ENCODE measurements around the gene SLC36A1. TPM values are rescaled to one million over a fixed set of nuclear protein-coding genes. Genes with fewer than 3 reads are reported as not detected.

The SLC36A1 gene
- polyA plus RNA-seq, 2 donors, result 2.2 to 2.4 TPM

- Histone ChIP-seq H3K9me3 (ENCODE audit: control insufficient read depth in 2 of 2, insufficient read depth in 1 of 2, low read depth in 1 of 2, low read length in 1 of 2) (no peaks in the 10 kb centered on the region), H3K27ac (ENCODE audit: low read depth in 2 of 2, low read length in 1 of 2) (no peak overlapping the region), H3K27me3 (ENCODE audit: control insufficient read depth in 1 of 2, insufficient read depth in 2 of 2, low read length in 2 of 2) (no peaks in the 10 kb centered on the region), H3K36me3 (ENCODE audit: control insufficient read depth in 2 of 2, insufficient read depth in 2 of 2, low read length in 1 of 2) (peaks cover 0 to 3% of the 10 kb centered on the region in 2 donors), H3K4me1 (ENCODE audit: control insufficient read depth in 2 of 2, insufficient read depth in 2 of 2, low read length in 1 of 2) (no peaks in the 10 kb centered on the region), H3K4me3 (ENCODE audit: low read depth in 1 of 2, low read length in 2 of 2) (no peak overlapping the region)
- 74 to 93% methylated on average over 3 of the region's 3 CpGs for WGBS, 2 donors
Observed at GRCh38 chr5:151450605-151451004, 3.2 kb downstream of the SLC36A1 start.

GRCh38 chr5:151451626-151452520 is 4.5 kb downstream of the SLC36A1 start:
- Histone ChIP-seq H3K27ac (ENCODE audit: low read depth in 2 of 2, low read length in 1 of 2) (no peak overlapping the region), H3K4me3 (ENCODE audit: low read depth in 1 of 2, low read length in 2 of 2) (no peak overlapping the region), H3K4me1 (ENCODE audit: control insufficient read depth in 2 of 2, insufficient read depth in 2 of 2, low read length in 1 of 2) (no peaks in the 10 kb centered on the region), H3K9me3 (ENCODE audit: control insufficient read depth in 2 of 2, insufficient read depth in 1 of 2, low read depth in 1 of 2, low read length in 1 of 2) (no peaks in the 10 kb centered on the region), H3K27me3 (ENCODE audit: control insufficient read depth in 1 of 2, insufficient read depth in 2 of 2, low read length in 2 of 2) (no peaks in the 10 kb centered on the region), H3K36me3 (ENCODE audit: control insufficient read depth in 2 of 2, insufficient read depth in 2 of 2, low read length in 1 of 2) (peaks cover 0 to 4% of the 10 kb centered on the region in 2 donors)
- 69 to 83% methylated on average over 8 of the region's 8 CpGs for WGBS, 2 donors

GRCh38 chr5:151454166-151454565 is 6.8 kb downstream of the SLC36A1 start:
- no peak overlapping the region for H3K27ac ChIP-seq (ENCODE audit: low read depth in 2 of 2, low read length in 1 of 2)
- H3K4me1 ChIP-seq (ENCODE audit: control insufficient read depth in 2 of 2, insufficient read depth in 2 of 2, low read length in 1 of 2), result no peaks in the 10 kb centered on the region
- H3K36me3 ChIP-seq (ENCODE audit: control insufficient read depth in 2 of 2, insufficient read depth in 2 of 2, low read length in 1 of 2), result peaks cover 2 to 4% of the 10 kb centered on the region in 2 donors
- H3K9me3 ChIP-seq (ENCODE audit: control insufficient read depth in 2 of 2, insufficient read depth in 1 of 2, low read depth in 1 of 2, low read length in 1 of 2), result no peaks in the 10 kb centered on the region
- H3K27me3 ChIP-seq (ENCODE audit: control insufficient read depth in 1 of 2, insufficient read depth in 2 of 2, low read length in 2 of 2), result no peaks in the 10 kb centered on the region
- 73 to 87% methylated on average over 2 of the region's 2 CpGs for WGBS, 2 donors
- H3K4me3 ChIP-seq (ENCODE audit: low read depth in 1 of 2, low read length in 2 of 2), result no peak overlapping the region

GRCh38 chr5:151454889-151455288 is 7.5 kb downstream of the SLC36A1 start:
- Histone ChIP-seq H3K9me3 (ENCODE audit: control insufficient read depth in 2 of 2, insufficient read depth in 1 of 2, low read depth in 1 of 2, low read length in 1 of 2) (no peaks in the 10 kb centered on the region), H3K27ac (ENCODE audit: low read depth in 2 of 2, low read length in 1 of 2) (no peak overlapping the region), H3K4me3 (ENCODE audit: low read depth in 1 of 2, low read length in 2 of 2) (no peak overlapping the region), H3K4me1 (ENCODE audit: control insufficient read depth in 2 of 2, insufficient read depth in 2 of 2, low read length in 1 of 2) (no peaks in the 10 kb centered on the region), H3K27me3 (ENCODE audit: control insufficient read depth in 1 of 2, insufficient read depth in 2 of 2, low read length in 2 of 2) (no peaks in the 10 kb centered on the region), H3K36me3 (ENCODE audit: control insufficient read depth in 2 of 2, insufficient read depth in 2 of 2, low read length in 1 of 2) (peaks cover 2 to 5% of the 10 kb centered on the region in 2 donors)
- 98% methylated on average over 3 of the region's 3 CpGs for WGBS, 2 donors

GRCh38 chr5:151456321-151456940 is 9.0 kb downstream of the SLC36A1 start:
- no peaks in the 10 kb centered on the region for H3K4me1 ChIP-seq (ENCODE audit: control insufficient read depth in 2 of 2, insufficient read depth in 2 of 2, low read length in 1 of 2)
- H3K4me3 ChIP-seq (ENCODE audit: low read depth in 1 of 2, low read length in 2 of 2), result no peak overlapping the region

GRCh38 chr5:151458314-151458713 is 10.9 kb downstream of the SLC36A1 start:
- Histone ChIP-seq H3K27ac (ENCODE audit: low read depth in 2 of 2, low read length in 1 of 2) (no peak overlapping the region), H3K36me3 (ENCODE audit: control insufficient read depth in 2 of 2, insufficient read depth in 2 of 2, low read length in 1 of 2) (peaks cover 2 to 6% of the 10 kb centered on the region in 2 donors), H3K9me3 (ENCODE audit: control insufficient read depth in 2 of 2, insufficient read depth in 1 of 2, low read depth in 1 of 2, low read length in 1 of 2) (no peaks in the 10 kb centered on the region), H3K27me3 (ENCODE audit: control insufficient read depth in 1 of 2, insufficient read depth in 2 of 2, low read length in 2 of 2) (no peaks in the 10 kb centered on the region), H3K4me1 (ENCODE audit: control insufficient read depth in 2 of 2, insufficient read depth in 2 of 2, low read length in 1 of 2) (no peaks in the 10 kb centered on the region), H3K4me3 (ENCODE audit: low read depth in 1 of 2, low read length in 2 of 2) (no peak overlapping the region)
- WGBS, 2 donors, result 75 to 95% methylated on average over 5 of the region's 5 CpGs

More at GRCh38 chr5:151456321-151456940, 9.0 kb downstream of the SLC36A1 start:
- Histone ChIP-seq H3K9me3 (ENCODE audit: control insufficient read depth in 2 of 2, insufficient read depth in 1 of 2, low read depth in 1 of 2, low read length in 1 of 2) (no peaks in the 10 kb centered on the region), H3K36me3 (ENCODE audit: control insufficient read depth in 2 of 2, insufficient read depth in 2 of 2, low read length in 1 of 2) (peaks cover 2 to 6% of the 10 kb centered on the region in 2 donors), H3K27me3 (ENCODE audit: control insufficient read depth in 1 of 2, insufficient read depth in 2 of 2, low read length in 2 of 2) (no peaks in the 10 kb centered on the region), H3K27ac (ENCODE audit: low read depth in 2 of 2, low read length in 1 of 2) (no peak overlapping the region)
- 57 to 62% methylated on average over 10 of the region's 10 CpGs for WGBS, 2 donors

GRCh38 chr5:151459680-151460324 is 12.4 kb downstream of the SLC36A1 start:
- Histone ChIP-seq H3K4me3 (ENCODE audit: low read depth in 1 of 2, low read length in 2 of 2) (no peak overlapping the region), H3K4me1 (ENCODE audit: control insufficient read depth in 2 of 2, insufficient read depth in 2 of 2, low read length in 1 of 2) (no peaks in the 10 kb centered on the region), H3K36me3 (ENCODE audit: control insufficient read depth in 2 of 2, insufficient read depth in 2 of 2, low read length in 1 of 2) (peaks cover 2 to 6% of the 10 kb centered on the region in 2 donors), H3K9me3 (ENCODE audit: control insufficient read depth in 2 of 2, insufficient read depth in 1 of 2, low read depth in 1 of 2, low read length in 1 of 2) (no peaks in the 10 kb centered on the region), H3K27ac (ENCODE audit: low read depth in 2 of 2, low read length in 1 of 2) (no peak overlapping the region), H3K27me3 (ENCODE audit: control insufficient read depth in 1 of 2, insufficient read depth in 2 of 2, low read length in 2 of 2) (no peaks in the 10 kb centered on the region)
- 86 to 92% methylated on average over 4 of the region's 4 CpGs for WGBS, 2 donors

- Histone ChIP-seq H3K27ac (ENCODE audit: low read depth in 2 of 2, low read length in 1 of 2) (no peak overlapping the region), H3K9me3 (ENCODE audit: control insufficient read depth in 2 of 2, insufficient read depth in 1 of 2, low read depth in 1 of 2, low read length in 1 of 2) (no peaks in the 10 kb centered on the region), H3K4me1 (ENCODE audit: control insufficient read depth in 2 of 2, insufficient read depth in 2 of 2, low read length in 1 of 2) (no peaks in the 10 kb centered on the region), H3K27me3 (ENCODE audit: control insufficient read depth in 1 of 2, insufficient read depth in 2 of 2, low read length in 2 of 2) (no peaks in the 10 kb centered on the region), H3K36me3 (ENCODE audit: control insufficient read depth in 2 of 2, insufficient read depth in 2 of 2, low read length in 1 of 2) (peaks cover 6 to 10% of the 10 kb centered on the region in 2 donors), H3K4me3 (ENCODE audit: low read depth in 1 of 2, low read length in 2 of 2) (no peak overlapping the region)
- 86 to 91% methylated on average over 3 of the region's 3 CpGs for WGBS, 2 donors
Observed at GRCh38 chr5:151461312-151461711, 13.9 kb downstream of the SLC36A1 start.

- no peaks in the 10 kb centered on the region for H3K4me1 ChIP-seq (ENCODE audit: control insufficient read depth in 2 of 2, insufficient read depth in 2 of 2, low read length in 1 of 2)
- H3K27ac ChIP-seq (ENCODE audit: low read depth in 2 of 2, low read length in 1 of 2), result no peak overlapping the region
- H3K27me3 ChIP-seq (ENCODE audit: control insufficient read depth in 1 of 2, insufficient read depth in 2 of 2, low read length in 2 of 2), result no peaks in the 10 kb centered on the region
- H3K36me3 ChIP-seq (ENCODE audit: control insufficient read depth in 2 of 2, insufficient read depth in 2 of 2, low read length in 1 of 2), result peaks cover 10 to 16% of the 10 kb centered on the region in 2 donors
- no peak overlapping the region for H3K4me3 ChIP-seq (ENCODE audit: low read depth in 1 of 2, low read length in 2 of 2)
- WGBS, 2 donors, result 70% methylated on average over 5 of the region's 5 CpGs
- no peaks in the 10 kb centered on the region for H3K9me3 ChIP-seq (ENCODE audit: control insufficient read depth in 2 of 2, insufficient read depth in 1 of 2, low read depth in 1 of 2, low read length in 1 of 2)
Observed at GRCh38 chr5:151463137-151464029, 16.0 kb downstream of the SLC36A1 start.

Data from esophagus (tissue), 2 donors.